Activated CD8-positive, alpha-beta T cell treated with anti-CD3 and anti-CD28 coated beads for 36 hours (primary cell): Measurements from ENCODE around the gene UQCRHL. TPM values are rescaled to one million over a fixed set of nuclear protein-coding genes. Genes with fewer than 3 reads are reported as not detected.

Experiments used
- ATAC-seq: fragments of 200-7000 bp; cut with Tn5 transposase; one replicate; pipeline ENCODE4 v1.10.0; 2021; ENCODE audit warnings: mild to moderate bottlenecking, moderate library complexity
- CTCF ChIA-PET: fragments of 350-600 bp; sonication (Branson Sonifier 250); formaldehyde crosslinking; loops from one replicate; lab custom pipeline; 2021; ENCODE audit warnings: antibody characterized with exemption; lab: Charles Lee
- POLR2A ChIA-PET: fragments of 350-600 bp; sonication (Branson Sonifier 250); formaldehyde crosslinking; loops from one replicate; lab custom pipeline; 2021; ENCODE audit warnings: antibody characterized with exemption; lab: Charles Lee
- DNase-seq: peaks from one replicate; pipeline ENCODE4 v3.0.0-alpha.2; 2020
- H3K27ac Mint-ChIP-seq: one replicate; pipeline ENCODE4 v1.8.0; 2021; ENCODE audit warnings: mild to moderate bottlenecking, mixed read lengths
- H3K27me3 Mint-ChIP-seq: one replicate; pipeline ENCODE4 v1.8.0; 2021; ENCODE audit warnings: mixed read lengths
- H3K36me3 Mint-ChIP-seq: one replicate; pipeline ENCODE4 v1.8.0; 2021; ENCODE audit warnings: low read depth, mixed read lengths
- H3K4me1 Mint-ChIP-seq: one replicate; pipeline ENCODE4 v1.8.0; 2021; ENCODE audit warnings: low read depth, mixed read lengths
- H3K4me3 Mint-ChIP-seq: one replicate; pipeline ENCODE4 v1.8.0; 2021; ENCODE audit warnings: mild to moderate bottlenecking, moderate library complexity, mixed read lengths
- H3K9me3 Mint-ChIP-seq: one replicate; pipeline ENCODE4 v1.8.0; 2021; ENCODE audit warnings: mixed read lengths
- CTCF ChIP-seq: fragments of 200-600 bp; IDR thresholded peaks from one replicate; pipeline ENCODE4 v1.8.0; 2022; ENCODE audit warnings: antibody characterized with exemption, mild to moderate bottlenecking
- intact Hi-C: fragments of 100-400 bp; cut with micrococcal nuclease; formaldehyde crosslinking; loops from one replicate; pipeline ENCODE4 v1.10.0; 2022
- total RNA-seq, 2 experiments: library from RNA; stranded (reverse); gene quantifications; one replicate each; pipeline ENCODE4 v1.2.3, GENCODE V29; 2021

The UQCRHL gene
- total RNA-seq, 2 experiments from 2014 or later, result 2.5 to 2.8 TPM

- no peak for DNase-seq
- Mint-ChIP-seq H3K27me3 (peaks cover 23% of the 10 kb centered on the region), H3K4me3 (no peak overlapping the region), H3K36me3 (no peaks in the 10 kb centered on the region), H3K4me1 (no peaks in the 10 kb centered on the region), H3K9me3 (no peaks in the 10 kb centered on the region), H3K27ac (no peak overlapping the region)
- ChIA-PET POLR2A (no interaction called here), CTCF (no interaction called here)
- no peak for ATAC-seq
- TF ChIP-seq CTCF, result no peak
- intact Hi-C loops, result no loop called here
These were observed 43.1 kb downstream of the UQCRHL start for GRCh38 chr1:15764269-15764764.

- POLR2A ChIA-PET, result no interaction called here
- H3K4me1 Mint-ChIP-seq, result peaks cover 3% of the 10 kb centered on the region
- H3K27ac Mint-ChIP-seq, result no peak overlapping the region
- H3K9me3 Mint-ChIP-seq, result no peaks in the 10 kb centered on the region
- no peak for ATAC-seq
- intact Hi-C loops, result no loop called here
- CTCF ChIA-PET, result interaction anchor here (1.0 to 1.3 kb wide), 2 partner anchors 29 to 53 kb away, joined by 3 to 4 read pairs; no protein-coding TSS in a partner anchor
- H3K36me3 Mint-ChIP-seq, result no peaks in the 10 kb centered on the region
- DNase-seq, result no peak
- no peak overlapping the region for H3K4me3 Mint-ChIP-seq
- TF ChIP-seq CTCF, result no peak
- peaks cover 28% of the 10 kb centered on the region for H3K27me3 Mint-ChIP-seq
These were observed 44.9 kb downstream of the UQCRHL start for GRCh38 chr1:15762546-15762945.

- CTCF ChIA-PET, result interaction anchor here (1.0 to 1.3 kb wide), 2 partner anchors 30 to 54 kb away, joined by 3 to 4 read pairs; no protein-coding TSS in a partner anchor
- peaks cover 37% of the 10 kb centered on the region for H3K27me3 Mint-ChIP-seq
- ATAC-seq, result no peak
- intact Hi-C loops, result no loop called here
- H3K4me1 Mint-ChIP-seq, result peaks cover 5% of the 10 kb centered on the region
- no peak for DNase-seq
- H3K36me3 Mint-ChIP-seq, result no peaks in the 10 kb centered on the region
- no peak overlapping the region for H3K27ac Mint-ChIP-seq
- POLR2A ChIA-PET, result no interaction called here
- no peak overlapping the region for H3K4me3 Mint-ChIP-seq
- H3K9me3 Mint-ChIP-seq, result no peaks in the 10 kb centered on the region
- TF ChIP-seq CTCF, result no peak
These were observed 45.9 kb downstream of the UQCRHL start for GRCh38 chr1:15761366-15762128.

- ChIA-PET POLR2A (no interaction called here), CTCF (no interaction called here)
- Mint-ChIP-seq H3K27me3 (peaks cover 42% of the 10 kb centered on the region), H3K27ac (no peak overlapping the region), H3K4me3 (no peak overlapping the region), H3K4me1 (peaks cover 10% of the 10 kb centered on the region), H3K36me3 (no peaks in the 10 kb centered on the region), H3K9me3 (no peaks in the 10 kb centered on the region)
- ATAC-seq (no peak), DNase-seq (no peak)
- intact Hi-C loops, result no loop called here
- no peak for TF ChIP-seq CTCF
These were observed 46.8 kb downstream of the UQCRHL start for GRCh38 chr1:15760520-15761211.
